BLaER1 (cell line): ENCODE results near the gene PPP2R3B.
"Not testable (repeated sequence)": the region's sequence is repeated elsewhere in the genome, so short reads cannot be mapped to it uniquely, and the experiment has no call there.

Source experiments
- H3K27ac ChIP-seq: shearing (Covaris generic); formaldehyde crosslinking; 2 replicates; pipeline ENCODE4 v1.8.1; 2022
- H3K27me3 ChIP-seq: shearing (Covaris generic); formaldehyde crosslinking; 2 replicates; pipeline ENCODE4 v1.8.1; 2022
- H3K36me3 ChIP-seq: shearing (Covaris generic); formaldehyde crosslinking; 2 replicates; pipeline ENCODE4 v1.8.1; 2022
- H3K4me1 ChIP-seq: shearing (Covaris generic); formaldehyde crosslinking; 2 replicates; pipeline ENCODE4 v1.8.1; 2022
- H3K4me2 ChIP-seq: shearing (Covaris generic); formaldehyde crosslinking; 2 replicates; pipeline ENCODE4 v1.8.1; 2022
- H3K4me3 ChIP-seq: shearing (Covaris generic); formaldehyde crosslinking; 2 replicates; pipeline ENCODE4 v1.8.1; 2022
- H3K9ac ChIP-seq: shearing (Covaris generic); formaldehyde crosslinking; 2 replicates; pipeline ENCODE4 v1.8.1; 2022
- H3K9me3 ChIP-seq: shearing (Covaris generic); formaldehyde crosslinking; 2 replicates; pipeline ENCODE4 v1.8.1; 2022
- H4K20me1 ChIP-seq: shearing (Covaris generic); formaldehyde crosslinking; 2 replicates; pipeline ENCODE4 v1.8.1; 2022
- Cebpa-rat ChIP-seq: shearing (Covaris generic); IDR thresholded peaks from 2 replicates; pipeline ENCODE4 v1.8.1; 2022

PPP2R3B gene

GRCh38 chrX:332916-333610, 53.6 kb downstream of the PPP2R3B start:
- Histone ChIP-seq H3K4me3 (no peak overlapping the region), H3K27me3 (peaks cover 17% of the 10 kb centered on the region), H3K9me3 (no peaks in the 10 kb centered on the region; the same call in 1 of the 2 replicates), H3K9ac (no peak overlapping the region), H3K27ac (no peak overlapping the region), H3K36me3 (peaks cover 58% of the 10 kb centered on the region), H3K4me1 (peaks cover 10% of the 10 kb centered on the region; the same call in 1 of the 2 replicates), H3K4me2 (no peak overlapping the region), H4K20me1 (peaks cover 44% of the 10 kb centered on the region; the same call in 1 of the 2 replicates)
- no peak for TF ChIP-seq Cebpa-rat

DNA sequence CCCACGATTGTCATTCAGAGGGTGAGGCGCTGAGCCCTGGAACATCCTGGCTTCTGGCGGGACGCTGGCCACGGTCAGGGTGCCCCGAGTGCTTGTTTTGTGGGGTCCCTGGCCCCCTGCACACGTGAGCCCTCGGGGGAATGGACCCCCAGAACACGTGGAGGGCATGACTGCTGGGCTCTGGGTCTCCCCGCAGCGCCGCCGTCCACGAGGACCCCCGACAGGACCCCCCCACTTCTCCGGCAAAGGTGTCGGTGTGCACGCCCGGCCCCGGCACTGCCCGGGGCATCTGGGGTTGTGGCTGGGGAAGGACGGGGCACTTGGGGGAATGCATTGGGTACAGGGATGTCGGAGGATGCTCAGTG, 54.2 kb downstream of the PPP2R3B start:
- no peak for TF ChIP-seq Cebpa-rat
- H3K9me3 ChIP-seq: no peaks in the 10 kb centered on the region; the same call in 1 of the 2 replicates
- no peak overlapping the region for H3K27ac ChIP-seq
- peaks cover 17% of the 10 kb centered on the region for H3K27me3 ChIP-seq
- no peak overlapping the region for H3K4me2 ChIP-seq
- peaks cover 10% of the 10 kb centered on the region; the same call in 1 of the 2 replicates for H3K4me1 ChIP-seq
- H3K36me3 ChIP-seq: peaks cover 52% of the 10 kb centered on the region
- no peak overlapping the region for H3K9ac ChIP-seq
- peaks cover 44% of the 10 kb centered on the region; the same call in 1 of the 2 replicates for H4K20me1 ChIP-seq
- no peak overlapping the region for H3K4me3 ChIP-seq

DNA sequence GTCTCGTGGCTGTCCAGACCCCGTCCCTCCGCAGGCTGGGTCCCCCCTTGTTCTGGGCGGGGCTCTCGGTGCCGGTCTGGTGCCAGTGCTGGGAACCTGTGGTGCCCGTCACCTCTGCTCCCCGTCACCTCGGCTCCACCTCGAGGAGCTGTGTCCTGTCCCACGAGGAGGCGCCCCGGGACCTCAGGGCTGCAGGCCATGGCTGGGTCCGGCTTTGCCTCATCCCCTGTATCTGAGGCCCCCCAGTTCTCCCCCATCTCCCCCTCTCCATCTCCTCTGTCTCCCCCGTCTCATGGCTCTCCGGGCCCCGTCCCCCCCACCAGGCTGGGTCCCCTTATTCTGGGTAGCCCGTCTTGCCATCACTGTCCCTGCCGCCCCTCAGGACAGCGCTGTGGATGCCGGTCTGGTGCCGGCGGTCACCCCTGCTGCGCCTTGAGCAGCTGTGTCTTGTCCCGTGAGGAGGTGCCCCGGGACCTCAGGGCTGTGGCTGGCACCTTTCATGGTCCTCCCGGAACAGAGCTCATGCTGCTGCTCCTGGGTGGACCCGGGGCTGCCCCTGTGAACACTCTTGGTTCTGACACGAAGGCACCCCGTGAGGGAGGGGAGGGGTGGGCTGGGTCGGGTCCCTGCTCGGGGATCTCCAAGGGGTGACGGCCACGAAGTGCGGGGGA, 54.7 kb downstream of the PPP2R3B start:
- peaks cover 47% of the 10 kb centered on the region for H3K36me3 ChIP-seq
- no peak overlapping the region for H3K27ac ChIP-seq
- no peaks in the 10 kb centered on the region for H3K9me3 ChIP-seq
- H3K4me1 ChIP-seq: peaks cover 10% of the 10 kb centered on the region; the same call in 1 of the 2 replicates
- H4K20me1 ChIP-seq: peaks cover 44% of the 10 kb centered on the region; the same call in 1 of the 2 replicates
- H3K27me3 ChIP-seq: peaks cover 17% of the 10 kb centered on the region
- peak overlapping the region; percentile 55 for H3K4me2 ChIP-seq
- H3K4me3 ChIP-seq: 0 out of 2 replicates have a peak overlapping the region, but pooled peaks have one; percentile 31
- no peak overlapping the region for H3K9ac ChIP-seq
- TF ChIP-seq Cebpa-rat: no peak

DNA sequence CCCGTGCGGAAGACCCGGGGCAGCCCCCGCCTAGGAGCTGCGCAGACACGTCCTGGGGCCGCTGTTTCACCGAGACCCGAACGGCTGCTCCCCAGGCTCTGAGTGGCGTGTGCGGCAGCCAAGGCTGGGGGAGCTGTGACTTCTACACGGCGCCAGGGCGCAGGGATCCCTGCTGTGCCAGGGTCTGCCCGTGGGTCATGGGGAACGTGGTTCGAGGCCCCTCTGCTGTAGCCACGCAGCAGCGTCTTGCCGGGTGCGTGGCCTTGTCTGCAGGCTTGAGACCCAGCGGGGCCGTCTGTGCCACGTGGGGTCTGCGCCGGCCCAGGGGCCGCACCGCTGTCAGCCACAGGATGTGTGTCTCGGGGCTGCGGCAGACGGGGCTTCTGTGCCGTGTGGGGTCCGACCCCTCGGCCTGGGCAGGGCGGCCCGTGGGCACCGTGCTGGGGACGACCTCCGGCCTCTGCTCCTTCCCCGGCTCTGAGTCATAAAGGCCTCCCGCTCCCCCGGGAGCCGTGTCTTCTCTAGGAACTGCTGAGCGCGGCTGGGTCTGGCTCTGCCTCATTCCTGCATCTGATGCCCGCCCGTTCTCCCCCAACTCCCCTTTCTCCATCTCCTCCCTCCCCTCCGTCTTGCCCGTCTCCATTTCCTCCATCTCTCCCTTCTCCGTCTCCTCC, 55.4 kb downstream of the PPP2R3B start:
- Histone ChIP-seq H3K9ac (peak overlapping the region; percentile 41; the same call in 1 of the 2 replicates), H3K4me2 (peak overlapping the region; percentile 55), H3K9me3 (no peaks in the 10 kb centered on the region), H3K4me1 (peaks cover 10% of the 10 kb centered on the region; the same call in 1 of the 2 replicates), H3K36me3 (peaks cover 41% of the 10 kb centered on the region), H3K4me3 (0 out of 2 replicates have a peak overlapping the region, but pooled peaks have one; percentile 31), H3K27ac (no peak overlapping the region), H4K20me1 (peaks cover 38% of the 10 kb centered on the region; the same call in 1 of the 2 replicates), H3K27me3 (peaks cover 17% of the 10 kb centered on the region)
- TF ChIP-seq Cebpa-rat: no peak

DNA sequence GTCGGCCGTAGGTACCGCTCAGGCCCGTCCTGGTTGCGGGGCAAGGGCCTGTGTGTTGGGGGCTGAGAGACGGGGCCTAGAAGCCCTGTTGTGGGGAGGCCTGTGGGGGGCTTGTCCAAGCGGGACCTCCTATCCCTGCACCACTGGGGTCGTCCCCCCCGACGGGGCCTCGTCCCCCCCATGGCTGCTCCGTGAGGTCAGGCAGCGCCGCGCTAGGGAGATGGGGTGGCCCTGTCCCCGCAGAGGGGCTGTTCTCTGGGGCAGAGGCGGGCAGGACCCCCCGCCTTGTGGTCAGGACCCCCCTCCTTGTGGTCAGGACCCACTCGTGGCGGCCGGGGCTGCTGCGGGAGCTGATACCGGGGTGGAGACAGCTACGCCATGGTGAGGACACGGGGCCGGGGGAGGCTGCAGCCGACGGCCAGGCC, 56.0 kb downstream of the PPP2R3B start:
- TF ChIP-seq Cebpa-rat: no peak
- Histone ChIP-seq H3K27ac (no peak overlapping the region), H4K20me1 (peaks cover 32% of the 10 kb centered on the region; the same call in 1 of the 2 replicates), H3K9me3 (no peaks in the 10 kb centered on the region), H3K4me1 (peaks cover 10% of the 10 kb centered on the region; the same call in 1 of the 2 replicates), H3K4me3 (no peak overlapping the region), H3K36me3 (peaks cover 35% of the 10 kb centered on the region), H3K9ac (no peak overlapping the region), H3K27me3 (peaks cover 17% of the 10 kb centered on the region), H3K4me2 (peak overlapping the region; percentile 55)

GRCh38 chrX:330141-330725, 56.5 kb downstream of the PPP2R3B start:
- H3K4me3 ChIP-seq, H3K9me3 ChIP-seq, H3K4me2 ChIP-seq: not testable (repeated sequence)

DNA sequence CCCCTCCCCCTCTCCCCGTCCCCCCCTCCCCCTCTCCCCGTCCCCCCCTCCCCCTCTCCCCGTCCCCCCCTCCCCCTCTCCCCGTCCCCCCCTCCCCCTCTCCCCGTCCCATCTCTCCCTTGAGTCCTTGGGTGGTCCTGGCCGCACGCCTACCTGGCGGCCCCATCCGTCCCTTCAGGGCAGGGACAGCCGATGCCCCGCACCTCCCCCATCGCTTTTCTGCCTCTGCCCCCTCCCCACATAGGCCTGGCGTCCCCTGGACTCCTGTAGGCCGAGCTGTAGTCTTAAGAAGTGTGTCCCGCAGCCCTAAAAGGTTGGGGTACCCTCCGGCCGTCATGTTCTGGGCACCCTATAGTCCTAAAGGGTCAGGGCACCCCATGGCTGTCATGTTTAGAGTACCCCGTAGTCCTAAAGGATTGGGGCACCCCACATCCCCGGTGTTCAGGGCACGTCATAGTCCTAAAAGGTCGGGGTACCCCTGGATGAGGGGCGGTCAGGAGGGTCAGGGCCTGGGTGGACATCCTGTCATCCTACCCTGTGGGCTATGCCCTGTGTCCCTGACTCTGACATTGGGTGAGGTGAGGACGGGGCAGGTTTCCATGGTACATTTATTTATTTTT, 57.3 kb downstream of the PPP2R3B start:
- peaks cover 17% of the 10 kb centered on the region for H3K4me1 ChIP-seq
- no peak overlapping the region for H3K9ac ChIP-seq
- no peak overlapping the region for H3K4me2 ChIP-seq
- H3K36me3 ChIP-seq: peaks cover 22% of the 10 kb centered on the region
- H3K27me3 ChIP-seq: peaks cover 17% of the 10 kb centered on the region
- no peak overlapping the region for H3K4me3 ChIP-seq
- H4K20me1 ChIP-seq: peaks cover 19% of the 10 kb centered on the region; the same call in 1 of the 2 replicates
- H3K27ac ChIP-seq: no peak overlapping the region
- TF ChIP-seq Cebpa-rat: no peak
- H3K9me3 ChIP-seq: no peaks in the 10 kb centered on the region

More at GRCh38 chrX:330141-330725, 56.5 kb downstream of the PPP2R3B start:
- Histone ChIP-seq H3K36me3 (peaks cover 30% of the 10 kb centered on the region), H4K20me1 (peaks cover 27% of the 10 kb centered on the region; the same call in 1 of the 2 replicates), H3K27me3 (peaks cover 17% of the 10 kb centered on the region)
- not testable (repeated sequence) for H3K9ac ChIP-seq, H3K4me1 ChIP-seq, H3K27ac ChIP-seq

- Histone ChIP-seq H3K27ac (no peak overlapping the region), H3K9me3 (no peaks in the 10 kb centered on the region), H3K27me3 (peaks cover 17% of the 10 kb centered on the region), H4K20me1 (peaks cover 3% of the 10 kb centered on the region; the same call in 1 of the 2 replicates), H3K9ac (no peak overlapping the region), H3K36me3 (peaks cover 5% of the 10 kb centered on the region), H3K4me3 (no peak overlapping the region), H3K4me2 (no peak overlapping the region), H3K4me1 (peaks cover 32% of the 10 kb centered on the region)
- TF ChIP-seq Cebpa-rat: no peak
Observed at GRCh38 chrX:327660-328126, 59.0 kb downstream of the PPP2R3B start.

- not testable (repeated sequence) for H3K4me2 ChIP-seq, H3K27ac ChIP-seq, H3K36me3 ChIP-seq, H3K4me3 ChIP-seq, H3K9ac ChIP-seq, H3K9me3 ChIP-seq, H3K27me3 ChIP-seq
- Histone ChIP-seq H3K4me1 (peaks cover 35% of the 10 kb centered on the region), H4K20me1 (peaks cover 11% of the 10 kb centered on the region)
Observed at GRCh38 chrX:324664-325063, 62.0 kb downstream of the PPP2R3B start.
